ENCODE data around the gene VAV1.

GRCh38 chr19:6832412-6832811 lies 59.9 kb downstream of the VAV1 start:
- TF ChIP-seq CTCF (IDR thresholded peaks at IDR 0.05; ENCODE audit: poor library complexity, severe bottlenecking) (no peak), POLR2AphosphoS5 (IDR thresholded peaks at IDR 0.05) (no peak), REST (IDR thresholded peaks at IDR 0.05; ENCODE audit: borderline replicate concordance) (no peak), EZH2 (IDR thresholded peaks at IDR 0.05; ENCODE audit: borderline replicate concordance, insufficient read depth, low read length, poor library complexity, severe bottlenecking) (no peak), TAF1 (IDR thresholded peaks at IDR 0.05; ENCODE audit: low read depth) (no peak), RAD21 (conservative IDR thresholded peaks at IDR 0.05) (no peak)
